Measurements from ENCODE around the gene NTHL1.

Gene NTHL1

DNA sequence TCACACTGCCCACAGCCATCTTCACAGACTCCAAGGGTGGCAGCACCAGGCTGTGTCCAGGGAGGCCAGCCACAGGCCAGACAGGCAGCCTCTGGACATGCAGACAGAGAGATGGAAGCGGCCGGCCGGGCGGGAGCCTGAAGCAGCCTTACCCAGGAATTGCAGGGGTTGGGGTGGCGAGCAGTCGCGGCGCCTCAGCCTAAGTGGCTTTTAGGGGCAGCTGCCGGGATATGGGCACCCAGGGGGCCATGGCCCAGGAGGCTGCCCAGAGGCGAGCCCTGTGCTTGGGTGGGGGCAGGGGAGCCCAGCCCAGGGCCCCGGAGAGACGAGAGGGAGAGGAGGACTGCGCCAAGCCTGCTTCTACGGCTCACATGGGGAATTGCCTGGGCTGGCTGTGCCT lies 22.4 kb downstream of the NTHL1 start:
- H3K4me3 ChIP-seq (ENCODE audit: low read length), result no peak overlapping the region
- no peak for DNase-seq
- TF ChIP-seq EZH2phosphoT487 (IDR thresholded peaks at IDR 0.05; ENCODE audit: low read length) (no peak), CTCF (IDR thresholded peaks at IDR 0.05; ENCODE audit: low read length) (no peak), EZH2 (optimal IDR thresholded peaks at IDR 0.05; ENCODE audit: low read depth, low read length) (no peak)
- peaks cover 5% of the 10 kb centered on the region; the same call in 1 of the 2 replicates for H3K4me1 ChIP-seq (ENCODE audit: low read length)
- H3K4me2 ChIP-seq (ENCODE audit: low read depth, low read length), result no peak overlapping the region
- H4K20me1 ChIP-seq (ENCODE audit: insufficient read depth, low read length), result no peaks in the 10 kb centered on the region
- no peaks in the 10 kb centered on the region; the same call in 1 of the 2 replicates for H3F3A ChIP-seq (ENCODE audit: insufficient read depth, low read length)
- H3K36me3 ChIP-seq (replicated peaks; ENCODE audit: insufficient read depth, low read length), result no peaks in the 10 kb centered on the region
- H3K9me3 ChIP-seq (replicated peaks; ENCODE audit: insufficient read depth, low read length), result no peaks in the 10 kb centered on the region
- no peak overlapping the region for H3K27ac ChIP-seq (ENCODE audit: low read length)
- H2AFZ ChIP-seq (ENCODE audit: low read length), result no peak overlapping the region
- H3K27me3 ChIP-seq (replicated peaks; ENCODE audit: insufficient read depth, low read length), result peaks cover 53% of the 10 kb centered on the region
- no peaks in the 10 kb centered on the region for H3K9me2 ChIP-seq (replicated peaks; ENCODE audit: insufficient read depth, low read length)
- no peak overlapping the region for H3K9ac ChIP-seq (ENCODE audit: low read length)
- no peaks in the 10 kb centered on the region for H3K79me2 ChIP-seq (ENCODE audit: low read length)

GRCh38 chr16:2024032-2024420 lies 23.6 kb downstream of the NTHL1 start:
- no peaks in the 10 kb centered on the region for H4K20me1 ChIP-seq (ENCODE audit: insufficient read depth, low read length)

DNA sequence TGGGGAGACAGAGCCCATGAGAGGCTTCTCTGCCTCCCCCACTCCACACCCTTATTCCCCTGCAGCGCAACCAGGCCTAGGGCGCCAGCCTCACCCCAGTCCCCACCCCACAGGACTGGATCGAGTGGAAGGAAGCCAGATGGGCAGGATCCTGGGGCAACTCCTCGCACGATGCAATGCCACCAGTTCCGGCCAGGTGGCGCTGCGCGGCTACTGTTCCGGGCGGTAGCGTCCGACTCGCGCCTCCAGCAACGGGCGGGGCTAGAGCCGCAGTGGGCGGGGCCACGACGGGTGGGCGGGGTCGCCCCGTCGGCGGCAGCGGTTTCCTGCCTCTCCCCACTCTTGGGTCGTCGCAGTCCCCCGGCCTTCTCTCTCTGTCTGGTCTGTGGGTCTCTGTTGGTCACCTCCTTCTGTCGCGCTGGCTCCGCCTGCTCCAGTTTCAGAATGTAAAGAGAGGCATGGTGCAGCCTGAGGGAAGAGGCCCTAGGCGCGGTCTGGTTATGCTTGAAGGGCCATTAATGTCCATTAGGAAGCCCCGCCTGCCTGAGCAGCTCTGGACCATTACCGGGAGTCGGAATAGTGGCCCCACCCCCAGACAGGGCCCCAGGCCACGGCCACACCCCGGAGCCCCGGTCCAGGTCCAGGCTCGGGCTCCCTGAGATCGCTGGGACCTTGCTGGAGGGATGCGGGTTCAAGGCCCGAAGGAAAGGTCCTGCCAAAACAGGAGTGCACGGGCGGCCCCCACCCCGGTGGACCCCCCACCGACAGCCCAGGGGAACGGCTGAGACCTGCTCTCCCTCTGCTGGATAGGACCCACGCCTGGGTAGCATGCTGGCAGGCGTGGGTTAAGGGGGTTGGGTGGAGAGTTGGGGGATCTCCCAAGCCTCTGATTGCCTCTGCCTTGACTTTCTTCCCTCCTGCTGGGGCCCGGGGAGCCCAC lies 24.3 kb downstream of the NTHL1 start:
- H3K9ac ChIP-seq (ENCODE audit: low read length), result peak overlapping the region; percentile 27; the same call in 1 of the 2 replicates
- no peaks in the 10 kb centered on the region for H4K20me1 ChIP-seq (ENCODE audit: insufficient read depth, low read length)
- H3K36me3 ChIP-seq (replicated peaks; ENCODE audit: insufficient read depth, low read length), result no peaks in the 10 kb centered on the region
- no peaks in the 10 kb centered on the region for H3K79me2 ChIP-seq (ENCODE audit: low read length)
- TF ChIP-seq CTCF (IDR thresholded peaks at IDR 0.05; ENCODE audit: low read length) (peak; percentile 91), EZH2 (optimal IDR thresholded peaks at IDR 0.05; ENCODE audit: low read depth, low read length) (no peak), EZH2phosphoT487 (IDR thresholded peaks at IDR 0.05; ENCODE audit: low read length) (no peak)
- H3K9me3 ChIP-seq (replicated peaks; ENCODE audit: insufficient read depth, low read length), result no peaks in the 10 kb centered on the region
- peaks cover 53% of the 10 kb centered on the region for H3K27me3 ChIP-seq (replicated peaks; ENCODE audit: insufficient read depth, low read length)
- peak overlapping the region; percentile 98 for H3K4me2 ChIP-seq (ENCODE audit: low read depth, low read length)
- H2AFZ ChIP-seq (ENCODE audit: low read length), result peak overlapping the region; percentile 92
- no peaks in the 10 kb centered on the region for H3K9me2 ChIP-seq (replicated peaks; ENCODE audit: insufficient read depth, low read length)
- DNase-seq, result peak; percentile 87
- H3F3A ChIP-seq (ENCODE audit: insufficient read depth, low read length), result no peaks in the 10 kb centered on the region; the same call in 1 of the 2 replicates
- no peak overlapping the region for H3K27ac ChIP-seq (ENCODE audit: low read length)
- peaks cover 5% of the 10 kb centered on the region; the same call in 1 of the 2 replicates for H3K4me1 ChIP-seq (ENCODE audit: low read length)
- peak overlapping the region; percentile 61 for H3K4me3 ChIP-seq (ENCODE audit: low read length)

More at GRCh38 chr16:2024032-2024420, 23.6 kb downstream of the NTHL1 start:
- Histone ChIP-seq H3K4me1 (ENCODE audit: low read length) (peaks cover 5% of the 10 kb centered on the region; the same call in 1 of the 2 replicates), H3K27me3 (replicated peaks; ENCODE audit: insufficient read depth, low read length) (peaks cover 56% of the 10 kb centered on the region), H3K9ac (ENCODE audit: low read length) (no peak overlapping the region), H3K9me2 (replicated peaks; ENCODE audit: insufficient read depth, low read length) (no peaks in the 10 kb centered on the region), H3K27ac (ENCODE audit: low read length) (no peak overlapping the region), H3K4me2 (ENCODE audit: low read depth, low read length) (no peak overlapping the region), H2AFZ (ENCODE audit: low read length) (no peak overlapping the region), H3K4me3 (ENCODE audit: low read length) (no peak overlapping the region), H3F3A (ENCODE audit: insufficient read depth, low read length) (no peaks in the 10 kb centered on the region; the same call in 1 of the 2 replicates), H3K9me3 (replicated peaks; ENCODE audit: insufficient read depth, low read length) (no peaks in the 10 kb centered on the region), H3K36me3 (replicated peaks; ENCODE audit: insufficient read depth, low read length) (no peaks in the 10 kb centered on the region), H3K79me2 (ENCODE audit: low read length) (no peaks in the 10 kb centered on the region)
- DNase-seq, result no peak
- TF ChIP-seq EZH2 (optimal IDR thresholded peaks at IDR 0.05; ENCODE audit: low read depth, low read length), result no peak
- TF ChIP-seq EZH2phosphoT487 (IDR thresholded peaks at IDR 0.05; ENCODE audit: low read length), result no peak
- TF ChIP-seq CTCF (IDR thresholded peaks at IDR 0.05; ENCODE audit: low read length), result no peak

Measured in MM.1S (cell line).